PC-3 (cell line): ENCODE measurements around the gene RAD54L2. TPM values are rescaled to one million over a fixed set of nuclear protein-coding genes. Genes with fewer than 3 reads are reported as not detected.

ENCODE experiments used
- ATAC-seq: fragments of 200-7000 bp; cut with Tn5 transposase; 2 replicates; pipeline ENCODE4 v1.9.1; 2020; ENCODE audit warnings: mild to moderate bottlenecking, moderate library complexity
- BruUV-seq: library from RNA; stranded (reverse); fragments of 400-500 nt; replicated peaks from 2 replicates; lab custom pipeline; 2021; lab: Mats Ljungman, UMichigan
- CTCF ChIA-PET: fragments of 300-600 bp; sonication (Branson Sonifier 250); formaldehyde crosslinking; loops from one replicate; lab custom pipeline; 2022; ENCODE audit warnings: antibody characterized with exemption; lab: Charles Lee
- POLR2A ChIA-PET: fragments of 300-600 bp; sonication (Branson Sonifier 250); formaldehyde crosslinking; loops from one replicate; lab custom pipeline; 2022; ENCODE audit warnings: antibody characterized with exemption; ENCODE audit not compliant: unreplicated experiment; lab: Charles Lee
- DNase-seq: peaks from one replicate; pipeline ENCODE4 v3.0.0-alpha.2; 2015
- H2AFZ ChIP-seq: fragments of 300-600 bp; sonication (generic); 2 replicates; pipeline ENCODE4 v1.6.0; 2016; ENCODE audit warnings: antibody characterized with exemption, low read length
- H3F3A ChIP-seq: fragments of 300-600 bp; sonication (generic); one replicate; pipeline ENCODE4 v1.6.0; 2017; ENCODE audit warnings: antibody characterized with exemption, low read length, control low read depth, mild to moderate bottlenecking; ENCODE audit not compliant: unreplicated experiment
- H3K27ac ChIP-seq: fragments of 300-600 bp; sonication (generic); 2 replicates; pipeline ENCODE4 v1.5.1; 2016; ENCODE audit warnings: mild to moderate bottlenecking, low read length
- H3K27me3 ChIP-seq: fragments of 300-600 bp; sonication (generic); 2 replicates; pipeline ENCODE4 v1.6.1; 2016; ENCODE audit warnings: low read length, mixed read lengths
- H3K36me3 ChIP-seq: fragments of 300-600 bp; sonication (generic); 2 replicates; pipeline ENCODE4 v1.6.1; 2016; ENCODE audit warnings: low read depth, mixed run types, low read length, mixed read lengths
- H3K4me1 ChIP-seq: fragments of 300-600 bp; sonication (generic); 2 replicates; pipeline ENCODE4 v1.5.1; 2016; ENCODE audit warnings: low read length; ENCODE audit not compliant: insufficient read depth
- H3K4me2 ChIP-seq: fragments of 300-600 bp; sonication (generic); 2 replicates; pipeline ENCODE4 v1.6.0; 2016; ENCODE audit warnings: low read length
- H3K4me3 ChIP-seq: fragments of 300-600 bp; sonication (generic); 2 replicates; pipeline ENCODE4 v1.5.1; 2016; ENCODE audit warnings: mild to moderate bottlenecking, low read length, mixed read lengths
- H3K79me2 ChIP-seq: fragments of 300-600 bp; sonication (generic); 2 replicates; pipeline ENCODE4 v1.6.1; 2017; ENCODE audit warnings: low read length, mixed read lengths
- H3K9ac ChIP-seq: fragments of 300-600 bp; sonication (generic); 2 replicates; pipeline ENCODE4 v1.6.0; 2016; ENCODE audit warnings: mild to moderate bottlenecking, low read length
- H3K9me2 ChIP-seq: fragments of 300-600 bp; sonication (generic); replicated peaks from 2 replicates; pipeline ENCODE4 v1.6.1; 2016; ENCODE audit warnings: mixed run types, low read length, mixed read lengths
- H3K9me3 ChIP-seq: fragments of 300-600 bp; sonication (generic); 2 replicates; pipeline ENCODE4 v1.6.1; 2016; ENCODE audit warnings: low read length, mixed read lengths
- H4K20me1 ChIP-seq: fragments of 300-600 bp; sonication (generic); 2 replicates; pipeline ENCODE4 v1.6.1; 2016; ENCODE audit warnings: low read length, mixed read lengths
- EZH2 ChIP-seq: fragments of 300-600 bp; sonication (generic); IDR thresholded peaks from one replicate; pipeline ENCODE4 v1.6.1; 2017; ENCODE audit warnings: antibody characterized with exemption, mild to moderate bottlenecking, low read length; ENCODE audit not compliant: unreplicated experiment
- EZH2phosphoT487 ChIP-seq: fragments of 300-600 bp; sonication (generic); IDR thresholded peaks from 2 replicates; pipeline ENCODE4 v1.6.1; 2018; ENCODE audit warnings: mild to moderate bottlenecking, antibody characterized with exemption, low read length, borderline replicate concordance
- intact Hi-C: fragments of 100-400 bp; cut with micrococcal nuclease; formaldehyde crosslinking; loops from 2 replicates; pipeline ENCODE4 v1.9.0; 2023
- total RNA-seq: library from RNA; depleted of rRNA; stranded (reverse); fragments of >200 nt; gene quantifications from 2 replicates; pipeline ENCODE4 v1.2.3, GENCODE V29; 2014
- TF ChIP-seq, protein P1 (sequence below): fragments of 300-600 bp; sonication (generic); conservative IDR thresholded peaks from 2 replicates; pipeline ENCODE4 v1.5.1; 2017; ENCODE audit warnings: antibody characterized with exemption, low read depth, mild to moderate bottlenecking, low read length

Gene RAD54L2
- total RNA-seq, 1 experiment from 2014 or later: 17.7 TPM

- POLR2A ChIA-PET: no interaction called here
- Histone ChIP-seq H3K4me2 (no peak overlapping the region), H3K9me3 (no peaks in the 10 kb centered on the region), H3K79me2 (peaks cover 25% of the 10 kb centered on the region), H3K9ac (no peak overlapping the region), H3F3A (no peaks in the 10 kb centered on the region), H3K9me2 (no peaks in the 10 kb centered on the region), H4K20me1 (peaks cover 4% of the 10 kb centered on the region; the same call in 1 of the 2 replicates), H3K4me3 (no peak overlapping the region), H3K27ac (no peak overlapping the region), H3K27me3 (no peaks in the 10 kb centered on the region), H3K4me1 (no peaks in the 10 kb centered on the region), H2AFZ (no peak overlapping the region), H3K36me3 (0 out of 2 replicates have a peak, but pooled peaks cover 6% of the 10 kb centered on the region)
- CTCF ChIA-PET: no interaction called here
- ATAC-seq: no peak
- intact Hi-C loops: no loop called here
- TF ChIP-seq, protein P1, sequence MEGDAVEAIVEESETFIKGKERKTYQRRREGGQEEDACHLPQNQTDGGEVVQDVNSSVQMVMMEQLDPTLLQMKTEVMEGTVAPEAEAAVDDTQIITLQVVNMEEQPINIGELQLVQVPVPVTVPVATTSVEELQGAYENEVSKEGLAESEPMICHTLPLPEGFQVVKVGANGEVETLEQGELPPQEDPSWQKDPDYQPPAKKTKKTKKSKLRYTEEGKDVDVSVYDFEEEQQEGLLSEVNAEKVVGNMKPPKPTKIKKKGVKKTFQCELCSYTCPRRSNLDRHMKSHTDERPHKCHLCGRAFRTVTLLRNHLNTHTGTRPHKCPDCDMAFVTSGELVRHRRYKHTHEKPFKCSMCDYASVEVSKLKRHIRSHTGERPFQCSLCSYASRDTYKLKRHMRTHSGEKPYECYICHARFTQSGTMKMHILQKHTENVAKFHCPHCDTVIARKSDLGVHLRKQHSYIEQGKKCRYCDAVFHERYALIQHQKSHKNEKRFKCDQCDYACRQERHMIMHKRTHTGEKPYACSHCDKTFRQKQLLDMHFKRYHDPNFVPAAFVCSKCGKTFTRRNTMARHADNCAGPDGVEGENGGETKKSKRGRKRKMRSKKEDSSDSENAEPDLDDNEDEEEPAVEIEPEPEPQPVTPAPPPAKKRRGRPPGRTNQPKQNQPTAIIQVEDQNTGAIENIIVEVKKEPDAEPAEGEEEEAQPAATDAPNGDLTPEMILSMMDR: no peak
- no peak for TF ChIP-seq EZH2phosphoT487
- TF ChIP-seq EZH2: no peak
- no TSS peak for BruUV-seq
- no peak for DNase-seq
These were observed 30.5 kb downstream of the RAD54L2 start for GRCh38 chr3:51568996-51569395.

- Histone ChIP-seq H3K4me3 (no peak overlapping the region), H4K20me1 (no peaks in the 10 kb centered on the region), H3K9me3 (no peaks in the 10 kb centered on the region), H3K9ac (no peak overlapping the region), H3K9me2 (no peaks in the 10 kb centered on the region), H3F3A (no peaks in the 10 kb centered on the region), H3K4me1 (no peaks in the 10 kb centered on the region), H3K4me2 (no peak overlapping the region), H2AFZ (no peak overlapping the region), H3K79me2 (peaks cover 7% of the 10 kb centered on the region; the same call in 1 of the 2 replicates), H3K27ac (no peak overlapping the region), H3K27me3 (no peaks in the 10 kb centered on the region), H3K36me3 (no peaks in the 10 kb centered on the region)
- POLR2A ChIA-PET: no interaction called here
- DNase-seq (no peak), ATAC-seq (no peak)
- BruUV-seq: no TSS peak
- no peak for TF ChIP-seq EZH2phosphoT487
- TF ChIP-seq, protein P1: no peak
- CTCF ChIA-PET: no interaction called here
- intact Hi-C loops: no loop called here
These were observed 39.7 kb downstream of the RAD54L2 start for GRCh38 chr3:51578238-51578637.

- H3F3A ChIP-seq: no peaks in the 10 kb centered on the region
- CTCF ChIA-PET: no interaction called here
- no TSS peak for BruUV-seq
- peaks cover 7% of the 10 kb centered on the region; the same call in 1 of the 2 replicates for H4K20me1 ChIP-seq
- POLR2A ChIA-PET: interaction anchor here (0.6 kb wide), 1 partner anchor 81 kb away, joined by 4 read pairs; no protein-coding TSS in a partner anchor
- H3K27ac ChIP-seq: no peak overlapping the region
- no peak for ATAC-seq
- intact Hi-C loops: no loop called here
- no peaks in the 10 kb centered on the region for H3K9me2 ChIP-seq
- no peaks in the 10 kb centered on the region for H3K27me3 ChIP-seq
- H3K4me3 ChIP-seq: no peak overlapping the region
- TF ChIP-seq EZH2 (no peak), EZH2phosphoT487 (no peak)
- TF ChIP-seq, protein P1: no peak
- H3K9ac ChIP-seq: no peak overlapping the region
- H2AFZ ChIP-seq: no peak overlapping the region
- peaks cover 11% of the 10 kb centered on the region for H3K79me2 ChIP-seq
- no peaks in the 10 kb centered on the region for H3K36me3 ChIP-seq
- no peak overlapping the region for H3K4me2 ChIP-seq
- H3K9me3 ChIP-seq: no peaks in the 10 kb centered on the region
- DNase-seq: no peak
- H3K4me1 ChIP-seq: no peaks in the 10 kb centered on the region
These were observed 41.9 kb downstream of the RAD54L2 start for GRCh38 chr3:51580418-51580817.
